HepG2 (cell line): ENCODE measurements around the gene SLC2A10. TPM values are rescaled to one million over a fixed set of nuclear protein-coding genes. Genes with fewer than 3 reads are reported as not detected.
A peak's percentile ranks its signal among the peaks of the same experiment; 100 is the strongest.

Experiments used
- ADNP ChIP-seq: sonication (generic); formaldehyde crosslinking; IDR thresholded peaks from 2 replicates; pipeline ENCODE4 v1.4.0; 2020; ENCODE audit warnings: missing genetic modification reagents
- AGO1 ChIP-seq: fragments of 200-400 bp; formaldehyde crosslinking; IDR thresholded peaks from 2 replicates; pipeline ENCODE4 v1.6.1; 2017; ENCODE audit warnings: mild to moderate bottlenecking, low read depth, low read length, moderate library complexity; ENCODE audit not compliant: poor library complexity, severe bottlenecking
- HNRNPK ChIP-seq: fragments of 200-400 bp; formaldehyde crosslinking; IDR thresholded peaks from 2 replicates; pipeline ENCODE4 v1.6.1; 2018; ENCODE audit warnings: low read length, low read depth, moderate library complexity, mild to moderate bottlenecking; ENCODE audit not compliant: poor library complexity, severe bottlenecking
- JARID2 ChIP-seq: sonication (generic); formaldehyde crosslinking; IDR thresholded peaks from 2 replicates; pipeline ENCODE4 v1.8.1; 2023; ENCODE audit warnings: missing genetic modification reagents, inconsistent platforms; ENCODE audit not compliant: insufficient replicate concordance
- NAIF1 ChIP-seq: sonication (generic); formaldehyde crosslinking; IDR thresholded peaks from 2 replicates; pipeline ENCODE4 v1.5.0; 2020; ENCODE audit warnings: mild to moderate bottlenecking, missing genetic modification reagents, borderline replicate concordance
- NCOA5 ChIP-seq: sonication (generic); formaldehyde crosslinking; IDR thresholded peaks from 2 replicates; pipeline ENCODE4 v1.4.0; 2020; ENCODE audit warnings: missing genetic modification reagents
- POLR2A ChIP-seq, 2 experiments: IDR thresholded peaks; 2 replicates each; pipeline ENCODE4 v1.6.1; 2011; ENCODE audit warnings: low read depth in 2 of 2, low read length in 2 of 2, mild to moderate bottlenecking in 1 of 2, moderate library complexity in 1 of 2; ENCODE audit not compliant: insufficient read depth in 1 of 2
- TBX2 ChIP-seq: sonication (generic); formaldehyde crosslinking; IDR thresholded peaks from 2 replicates; pipeline ENCODE4 v1.5.0; 2020; ENCODE audit warnings: missing genetic modification reagents, mild to moderate bottlenecking, borderline replicate concordance
- XRCC5 ChIP-seq: fragments of 200-400 bp; formaldehyde crosslinking; optimal IDR thresholded peaks from 2 replicates; pipeline ENCODE3; 2017; ENCODE audit warnings: mild to moderate bottlenecking, low read length
- ZFP36 ChIP-seq: fragments of 150-350 bp; IDR thresholded peaks from 2 replicates; pipeline ENCODE4 v1.6.1; 2018; ENCODE audit warnings: borderline replicate concordance, low read length, low read depth; ENCODE audit not compliant: partially characterized antibody
- ZNF160 ChIP-seq: sonication (generic); formaldehyde crosslinking; IDR thresholded peaks from 2 replicates; pipeline ENCODE4 v1.8.0; 2022; ENCODE audit warnings: mild to moderate bottlenecking, inconsistent platforms, missing genetic modification reagents
- ZNF33B ChIP-seq: sonication (generic); formaldehyde crosslinking; IDR thresholded peaks from 2 replicates; pipeline ENCODE4 v1.5.1; 2020; ENCODE audit warnings: mild to moderate bottlenecking, missing genetic modification reagents
- ZNF367 ChIP-seq: sonication (generic); formaldehyde crosslinking; IDR thresholded peaks from 2 replicates; pipeline ENCODE4 v1.4.0; 2020; ENCODE audit warnings: missing genetic modification reagents, borderline replicate concordance
- ZNF446 ChIP-seq: sonication (generic); formaldehyde crosslinking; IDR thresholded peaks from 2 replicates; pipeline ENCODE4 v1.5.0; 2020; ENCODE audit warnings: mild to moderate bottlenecking, missing genetic modification reagents
- ZNF572 ChIP-seq: sonication (generic); formaldehyde crosslinking; IDR thresholded peaks from 2 replicates; pipeline ENCODE4 v1.5.1; 2020; ENCODE audit warnings: mild to moderate bottlenecking, missing genetic modification reagents
- ZNF674 ChIP-seq: sonication (generic); formaldehyde crosslinking; IDR thresholded peaks from 2 replicates; pipeline ENCODE4 v1.5.0; 2020; ENCODE audit warnings: low read depth, mild to moderate bottlenecking, missing genetic modification reagents
- ZNF747 ChIP-seq: sonication (generic); formaldehyde crosslinking; IDR thresholded peaks from 2 replicates; pipeline ENCODE4 v1.8.1; 2023; ENCODE audit warnings: missing genetic modification reagents, mild to moderate bottlenecking, borderline replicate concordance
- polyA plus RNA-seq, 8 experiments: library from polyadenylated mRNA; depleted of rRNA in 3 of 8; stranded (reverse) in 7 of 8; unstranded in 1 of 8; fragments of >200 nt; fragmentation: Illumina TruSeq in 4 of 8; extraction: Trizol in 4 of 8; gene quantifications; 2 replicates each; pipeline versions ENCODE4 v1.2.1 to v1.2.3, GENCODE V29; 2011 to 2016; ENCODE audit warnings: low read depth in 4 of 8, missing spikeins in 1 of 8, mixed read lengths in 1 of 8; ENCODE audit not compliant: insufficient read depth in 1 of 8
- total RNA-seq, 5 experiments: library from RNA; depleted of rRNA; stranded (reverse); fragments of >200 nt; fragmentation: Illumina TruSeq; extraction: Trizol; gene quantifications; 2 replicates each; pipeline ENCODE4 v1.2.3, GENCODE V29; 2016; ENCODE audit warnings: low read depth in 1 of 5
- TF ChIP-seq, protein P1 (sequence below), 2 experiments: IDR thresholded peaks; 2 replicates each; pipeline ENCODE4 v1.6.1; 2011 to 2012; ENCODE audit warnings: low read length in 2 of 2, borderline replicate concordance in 1 of 2, low read depth in 1 of 2, mild to moderate bottlenecking in 1 of 2, moderate library complexity in 1 of 2
- TF ChIP-seq, protein P2 (sequence below): IDR thresholded peaks from 2 replicates; pipeline ENCODE4 v1.6.1; 2012; ENCODE audit warnings: inconsistent platforms
- TF ChIP-seq, protein P3 (sequence below): sonication (generic); formaldehyde crosslinking; IDR thresholded peaks from 2 replicates; pipeline ENCODE4 v1.5.0; 2020; ENCODE audit warnings: missing genetic modification reagents
- TF ChIP-seq, protein P4 (sequence below): sonication (generic); formaldehyde crosslinking; IDR thresholded peaks from 2 replicates; pipeline ENCODE4 v1.4.0; 2020; ENCODE audit warnings: mild to moderate bottlenecking, missing genetic modification reagents

The SLC2A10 gene
- total and polyA plus RNA-seq, 2 of the 13 experiments (the other 11 are each of a cell fraction or from before 2014, with no cell fraction given): 16.0 to 18.4 TPM

DNA sequence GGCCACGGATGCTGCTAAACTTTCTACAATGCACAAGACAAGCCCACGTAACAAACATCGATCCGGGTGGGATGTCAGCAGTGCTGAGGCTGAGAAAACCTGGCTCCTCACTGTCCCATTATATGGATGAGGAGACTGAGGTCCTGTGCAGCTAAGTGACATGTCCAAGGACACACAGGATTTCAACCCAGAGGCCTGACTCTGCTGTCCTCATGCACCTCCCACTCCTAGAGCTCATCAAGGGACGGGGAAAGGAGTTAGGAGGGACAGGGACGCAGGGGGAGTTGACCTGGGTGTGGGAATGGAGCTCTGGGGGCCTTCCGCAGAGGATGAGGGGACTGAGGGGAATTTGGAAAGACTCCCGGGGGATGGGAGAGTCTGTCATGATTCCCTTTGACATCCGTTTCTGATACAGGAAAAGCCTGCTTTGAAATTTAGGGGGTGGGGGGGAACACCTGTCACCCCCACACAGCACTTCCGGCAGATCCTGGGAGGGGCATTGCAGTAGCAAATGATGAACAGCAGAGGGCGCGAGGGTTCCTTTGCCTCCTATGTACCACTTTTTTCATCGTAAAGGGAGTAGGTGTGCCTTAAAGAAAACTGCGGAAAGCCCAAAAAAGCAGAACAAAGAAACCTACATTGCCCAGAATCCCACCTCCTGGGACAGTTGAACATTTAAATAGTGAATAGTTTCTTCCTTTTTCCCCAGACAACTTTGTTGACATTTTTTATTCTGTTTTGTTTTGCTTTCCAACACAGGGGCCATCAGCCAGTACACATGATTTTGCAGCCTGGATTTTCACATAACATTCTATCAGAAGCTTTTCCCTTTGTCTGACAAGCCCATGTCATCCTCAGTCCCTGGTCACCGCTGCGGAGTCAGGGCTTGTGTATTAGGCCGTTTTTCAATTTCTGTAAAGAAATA lies 48.6 kb downstream of the SLC2A10 start (continued):
- no peak for TF ChIP-seq AGO1
- TF ChIP-seq ZNF572 (CRISPR knock-in tag): 0 out of 2 replicates have a peak, but pooled peaks have one; percentile 22
- no peak for TF ChIP-seq ZNF33B (CRISPR knock-in tag)
- no peak for TF ChIP-seq NCOA5 (CRISPR knock-in tag)
- no peak for TF ChIP-seq ZFP36
- TF ChIP-seq JARID2 (CRISPR knock-in tag): no peak
- TF ChIP-seq ZNF747 (CRISPR knock-in tag): no peak
- TF ChIP-seq, protein P1, sequence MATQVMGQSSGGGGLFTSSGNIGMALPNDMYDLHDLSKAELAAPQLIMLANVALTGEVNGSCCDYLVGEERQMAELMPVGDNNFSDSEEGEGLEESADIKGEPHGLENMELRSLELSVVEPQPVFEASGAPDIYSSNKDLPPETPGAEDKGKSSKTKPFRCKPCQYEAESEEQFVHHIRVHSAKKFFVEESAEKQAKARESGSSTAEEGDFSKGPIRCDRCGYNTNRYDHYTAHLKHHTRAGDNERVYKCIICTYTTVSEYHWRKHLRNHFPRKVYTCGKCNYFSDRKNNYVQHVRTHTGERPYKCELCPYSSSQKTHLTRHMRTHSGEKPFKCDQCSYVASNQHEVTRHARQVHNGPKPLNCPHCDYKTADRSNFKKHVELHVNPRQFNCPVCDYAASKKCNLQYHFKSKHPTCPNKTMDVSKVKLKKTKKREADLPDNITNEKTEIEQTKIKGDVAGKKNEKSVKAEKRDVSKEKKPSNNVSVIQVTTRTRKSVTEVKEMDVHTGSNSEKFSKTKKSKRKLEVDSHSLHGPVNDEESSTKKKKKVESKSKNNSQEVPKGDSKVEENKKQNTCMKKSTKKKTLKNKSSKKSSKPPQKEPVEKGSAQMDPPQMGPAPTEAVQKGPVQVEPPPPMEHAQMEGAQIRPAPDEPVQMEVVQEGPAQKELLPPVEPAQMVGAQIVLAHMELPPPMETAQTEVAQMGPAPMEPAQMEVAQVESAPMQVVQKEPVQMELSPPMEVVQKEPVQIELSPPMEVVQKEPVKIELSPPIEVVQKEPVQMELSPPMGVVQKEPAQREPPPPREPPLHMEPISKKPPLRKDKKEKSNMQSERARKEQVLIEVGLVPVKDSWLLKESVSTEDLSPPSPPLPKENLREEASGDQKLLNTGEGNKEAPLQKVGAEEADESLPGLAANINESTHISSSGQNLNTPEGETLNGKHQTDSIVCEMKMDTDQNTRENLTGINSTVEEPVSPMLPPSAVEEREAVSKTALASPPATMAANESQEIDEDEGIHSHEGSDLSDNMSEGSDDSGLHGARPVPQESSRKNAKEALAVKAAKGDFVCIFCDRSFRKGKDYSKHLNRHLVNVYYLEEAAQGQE (IDR thresholded peaks at IDR 0.05; ENCODE audit: borderline replicate concordance in 1 of 2, low read depth in 1 of 2, low read length in 2 of 2): no peak
- no peak for TF ChIP-seq NAIF1 (CRISPR knock-in tag)
- TF ChIP-seq HNRNPK: no peak
- TF ChIP-seq, protein P2, sequence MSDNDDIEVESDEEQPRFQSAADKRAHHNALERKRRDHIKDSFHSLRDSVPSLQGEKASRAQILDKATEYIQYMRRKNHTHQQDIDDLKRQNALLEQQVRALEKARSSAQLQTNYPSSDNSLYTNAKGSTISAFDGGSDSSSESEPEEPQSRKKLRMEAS: no peak
- TF ChIP-seq, protein P3, sequence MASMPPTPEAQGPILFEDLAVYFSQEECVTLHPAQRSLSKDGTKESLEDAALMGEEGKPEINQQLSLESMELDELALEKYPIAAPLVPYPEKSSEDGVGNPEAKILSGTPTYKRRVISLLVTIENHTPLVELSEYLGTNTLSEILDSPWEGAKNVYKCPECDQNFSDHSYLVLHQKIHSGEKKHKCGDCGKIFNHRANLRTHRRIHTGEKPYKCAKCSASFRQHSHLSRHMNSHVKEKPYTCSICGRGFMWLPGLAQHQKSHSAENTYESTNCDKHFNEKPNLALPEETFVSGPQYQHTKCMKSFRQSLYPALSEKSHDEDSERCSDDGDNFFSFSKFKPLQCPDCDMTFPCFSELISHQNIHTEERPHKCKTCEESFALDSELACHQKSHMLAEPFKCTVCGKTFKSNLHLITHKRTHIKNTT (CRISPR knock-in tag): no peak
- no peak for TF ChIP-seq ZNF367 (CRISPR knock-in tag)
- TF ChIP-seq, protein P4, sequence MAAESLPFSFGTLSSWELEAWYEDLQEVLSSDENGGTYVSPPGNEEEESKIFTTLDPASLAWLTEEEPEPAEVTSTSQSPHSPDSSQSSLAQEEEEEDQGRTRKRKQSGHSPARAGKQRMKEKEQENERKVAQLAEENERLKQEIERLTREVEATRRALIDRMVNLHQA (CRISPR knock-in tag): no peak
- TF ChIP-seq TBX2 (CRISPR knock-in tag): peak; percentile 27; the same call in 1 of the 2 replicates
- TF ChIP-seq ADNP (CRISPR knock-in tag): peak; percentile 68; the same call in 1 of the 2 replicates
- TF ChIP-seq ZNF160: no peak
- TF ChIP-seq ZNF446 (CRISPR knock-in tag): peak; percentile 46; the same call in 1 of the 2 replicates
- peak; percentile 67 for TF ChIP-seq XRCC5
- no peak for TF ChIP-seq ZNF674 (CRISPR knock-in tag)
- no peak for TF ChIP-seq POLR2A (IDR thresholded peaks at IDR 0.05; ENCODE audit: insufficient read depth in 1 of 2, low read depth in 2 of 2, low read length in 2 of 2)
